Endothelial cell of umbilical vein (primary cell): ENCODE data around the gene MMP28. TPM values are rescaled to one million over a fixed set of nuclear protein-coding genes. Genes with fewer than 3 reads are reported as not detected.
A peak's percentile ranks its signal among the peaks of the same experiment; 100 is the strongest.

ENCODE experiments used
- BruUV-seq: library from RNA; stranded (reverse); fragments of 400-500 nt; replicated peaks from 2 replicates; lab custom pipeline; 2021; lab: Mats Ljungman, UMichigan
- CTCF ChIA-PET: fragments of 300-600, 350-600 bp; sonication (Branson Sonifier 250); formaldehyde crosslinking; loops from one replicate; lab custom pipeline; 2021; ENCODE audit warnings: antibody characterized with exemption, inconsistent platforms; lab: Charles Lee
- POLR2A ChIA-PET: fragments of 300-600, 350-600 bp; sonication (Branson Sonifier 250); formaldehyde crosslinking; loops from one replicate; lab custom pipeline; 2021; ENCODE audit warnings: antibody characterized with exemption, inconsistent platforms; lab: Charles Lee
- DNase-seq: peaks from one replicate; pipeline ENCODE4 v3.0.0-alpha.2; 2011; ENCODE audit warnings: low read depth, low spot score
- FAIRE-seq: peaks from 2 replicates; lab custom pipeline; 2011; peaks lifted over from hg19 to GRCh38; lab: Jason Lieb, UNC
- H2AFZ ChIP-seq: 2 replicates; pipeline ENCODE4 v1.6.0; 2012; ENCODE audit warnings: low read depth, low read length, control low read depth, inconsistent platforms
- H3K27ac ChIP-seq: 2 replicates; pipeline ENCODE4 v1.5.1; 2011; ENCODE audit warnings: low read depth, mild to moderate bottlenecking, control low read depth, low read length, moderate library complexity; ENCODE audit not compliant: insufficient read depth
- H3K27me3 ChIP-seq, 2 experiments: 2 replicates each; pipeline versions ENCODE4 v1.6.0 to v1.6.1; 2011; ENCODE audit warnings: low read length in 2 of 2, mixed read lengths in 1 of 2; ENCODE audit not compliant: control insufficient read depth in 2 of 2, insufficient read depth in 2 of 2
- H3K36me3 ChIP-seq, 2 experiments: 2 replicates in 1 of 2; 3 replicates in 1 of 2; pipeline ENCODE4 v1.5.1; 2011; ENCODE audit warnings: low read length in 2 of 2, mild to moderate bottlenecking in 1 of 2, moderate library complexity in 1 of 2; ENCODE audit not compliant: control insufficient read depth in 2 of 2, insufficient read depth in 2 of 2; ENCODE audit errors: extremely low read depth in 1 of 2
- H3K4me1 ChIP-seq: 3 replicates; pipeline ENCODE4 v1.5.1; 2011; ENCODE audit warnings: mild to moderate bottlenecking, low read length; ENCODE audit not compliant: control insufficient read depth, insufficient read depth; ENCODE audit errors: extremely low read depth
- H3K4me2 ChIP-seq: 2 replicates; pipeline ENCODE4 v1.6.1; 2011; ENCODE audit warnings: low read length, control low read depth, mixed read lengths; ENCODE audit not compliant: insufficient read depth
- H3K4me3 ChIP-seq, 3 experiments: fragments of 200-600 bp in 1 of 3; sonication (generic), shearing (Covaris generic) in 1 of 3; replicated peaks in 1 of 3; 2 replicates each; pipeline ENCODE4 v1.5.1; 2011 to 2016; ENCODE audit warnings: control low read depth in 3 of 3, low read length in 3 of 3, mild to moderate bottlenecking in 2 of 3, inconsistent platforms in 1 of 3, low read depth in 1 of 3, moderate library complexity in 1 of 3; ENCODE audit not compliant: insufficient read depth in 1 of 3
- H3K79me2 ChIP-seq: 2 replicates; pipeline ENCODE4 v1.6.0; 2012; ENCODE audit warnings: low read length, inconsistent platforms; ENCODE audit not compliant: control insufficient read depth, insufficient read depth
- H3K9ac ChIP-seq: replicated peaks from 2 replicates; pipeline ENCODE3; 2011; ENCODE audit warnings: low read length, control low read depth; ENCODE audit not compliant: insufficient read depth; ENCODE audit errors: extremely low read depth
- H3K9me1 ChIP-seq: replicated peaks from 3 replicates; pipeline ENCODE4 v1.6.0; 2011; ENCODE audit warnings: mild to moderate bottlenecking, low read length; ENCODE audit not compliant: control insufficient read depth, insufficient read depth; ENCODE audit errors: extremely low read depth
- H3K9me3 ChIP-seq: replicated peaks from 2 replicates; pipeline ENCODE4 v1.5.1; 2012; ENCODE audit warnings: low read length, inconsistent platforms; ENCODE audit not compliant: control insufficient read depth, insufficient read depth
- H4K20me1 ChIP-seq: replicated peaks from 2 replicates; pipeline ENCODE3; 2011; ENCODE audit warnings: mild to moderate bottlenecking, low read length; ENCODE audit not compliant: control insufficient read depth, insufficient read depth; ENCODE audit errors: extremely low read depth
- FOS ChIP-seq: IDR thresholded peaks from 2 replicates; pipeline ENCODE4 v1.6.1; 2011; ENCODE audit warnings: mild to moderate bottlenecking, low read length, moderate library complexity, borderline replicate concordance; ENCODE audit not compliant: insufficient read depth
- JUN ChIP-seq: IDR thresholded peaks from 2 replicates; pipeline ENCODE4 v1.6.1; 2011; ENCODE audit warnings: borderline replicate concordance, low read depth; ENCODE audit not compliant: insufficient read length, insufficient read depth
- MYC ChIP-seq: IDR thresholded peaks from one replicate; pipeline ENCODE4 v1.6.1; 2011; ENCODE audit warnings: mild to moderate bottlenecking, low read depth, low read length
- POLR2AphosphoS5 ChIP-seq: IDR thresholded peaks from 2 replicates; pipeline ENCODE4 v1.6.1; 2012; ENCODE audit warnings: low read depth, mild to moderate bottlenecking, control low read depth, low read length, moderate library complexity; ENCODE audit not compliant: insufficient read depth
- dilution Hi-C: fragments of 300-500 bp; cut with MboI; formaldehyde crosslinking; loops from one replicate; pipeline ENCODE4 v1.15.0; 2019; ENCODE audit warnings: low sequenced_read_pairs; ENCODE audit not compliant: extremely low pct_ligation_motif_present
- intact Hi-C: fragments of 100-400 bp; cut with micrococcal nuclease; formaldehyde crosslinking; loops from one replicate; pipeline ENCODE4 v1.10.0; 2022
- polyA plus RNA-seq, 4 experiments: library from polyadenylated mRNA; depleted of rRNA in 3 of 4; stranded (reverse) in 3 of 4; unstranded in 1 of 4; fragments of >200 nt; gene quantifications; 2 replicates each; pipeline versions ENCODE4 v1.2.1 to v1.2.3, GENCODE V29; 2011 to 2012; ENCODE audit warnings: missing spikeins in 1 of 4
- total RNA-seq: library from RNA; stranded (reverse); gene quantifications from 2 replicates; pipeline ENCODE4 v1.2.3, GENCODE V29; 2021
- TF ChIP-seq, protein P1 (sequence below), 2 donors: IDR thresholded peaks; 1 replicate in 1 of 2; 2 replicates in 1 of 2; pipeline ENCODE4 v1.5.1; 2011; ENCODE audit warnings: low read length in 2 of 2, mild to moderate bottlenecking in 2 of 2, moderate library complexity in 2 of 2, control low read depth in 1 of 2, inconsistent platforms in 1 of 2, low read depth in 1 of 2; ENCODE audit not compliant: insufficient read depth in 1 of 2; ENCODE audit errors: extremely low read depth in 1 of 2

The MMP28 gene
- total and polyA plus RNA-seq, 2 donors (not counting 3 experiments of a cell fraction or from before 2014, with no cell fraction given) = 6.1 to 7.1 TPM

DNA sequence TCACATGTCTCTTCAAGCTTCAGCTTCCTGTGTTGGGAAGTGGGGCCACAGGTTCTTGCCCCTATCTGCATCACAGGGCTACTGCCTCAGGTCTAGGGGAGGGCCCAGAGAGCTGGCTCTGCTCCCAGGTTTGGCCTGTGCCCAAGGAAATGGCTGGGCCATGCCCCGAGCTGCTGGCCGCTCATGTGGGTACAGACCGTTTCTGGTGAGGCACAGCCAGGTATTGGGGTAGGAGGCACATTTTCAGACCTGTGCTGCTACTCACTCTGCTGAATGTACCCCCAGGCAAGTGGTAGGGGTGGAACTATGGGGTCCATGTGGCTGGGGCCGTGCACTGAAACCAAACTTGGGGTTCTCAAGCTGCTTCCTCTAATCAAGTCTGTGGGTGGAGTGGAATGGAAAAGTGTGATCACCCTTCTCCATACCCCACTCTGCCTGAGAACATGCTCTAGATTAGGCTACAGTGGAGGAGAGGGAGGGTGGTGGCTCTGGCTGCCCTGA, 47.0 kb downstream of the MMP28 start:
- ChIA-PET POLR2A (no interaction called here), CTCF (interaction anchor here (0.9 to 6.7 kb wide), 11 partner anchors 12 to 209 kb away, joined by 3 to 270 read pairs (median 12); partner anchors contain the start of genes C17orf50, RASL10B and TAF15)
- Histone ChIP-seq H4K20me1 (no peaks in the 10 kb centered on the region), H3K4me2 (no peak overlapping the region), H3K9ac (no peak overlapping the region), H3K9me1 (no peaks in the 10 kb centered on the region), H2AFZ (no peak overlapping the region), H3K4me1 (no peaks in the 10 kb centered on the region), H3K4me3 (no peak overlapping the region), H3K79me2 (no peaks in the 10 kb centered on the region), H3K27ac (no peak overlapping the region), H3K36me3 (no peaks in the 10 kb centered on the region), H3K9me3 (no peaks in the 10 kb centered on the region), H3K27me3 (peaks cover 26 to 28% of the 10 kb centered on the region in 2 experiments)
- dilution Hi-C loops (loop anchor here (25.0 kb wide), 1 partner anchor 136 kb away; no protein-coding TSS in a partner anchor), intact Hi-C loops (no loop called here)
- FAIRE-seq (no peak), DNase-seq (peak; percentile 20)
- TF ChIP-seq FOS (no peak), MYC (no peak), POLR2AphosphoS5 (no peak), JUN (no peak)
- TF ChIP-seq, protein P1, sequence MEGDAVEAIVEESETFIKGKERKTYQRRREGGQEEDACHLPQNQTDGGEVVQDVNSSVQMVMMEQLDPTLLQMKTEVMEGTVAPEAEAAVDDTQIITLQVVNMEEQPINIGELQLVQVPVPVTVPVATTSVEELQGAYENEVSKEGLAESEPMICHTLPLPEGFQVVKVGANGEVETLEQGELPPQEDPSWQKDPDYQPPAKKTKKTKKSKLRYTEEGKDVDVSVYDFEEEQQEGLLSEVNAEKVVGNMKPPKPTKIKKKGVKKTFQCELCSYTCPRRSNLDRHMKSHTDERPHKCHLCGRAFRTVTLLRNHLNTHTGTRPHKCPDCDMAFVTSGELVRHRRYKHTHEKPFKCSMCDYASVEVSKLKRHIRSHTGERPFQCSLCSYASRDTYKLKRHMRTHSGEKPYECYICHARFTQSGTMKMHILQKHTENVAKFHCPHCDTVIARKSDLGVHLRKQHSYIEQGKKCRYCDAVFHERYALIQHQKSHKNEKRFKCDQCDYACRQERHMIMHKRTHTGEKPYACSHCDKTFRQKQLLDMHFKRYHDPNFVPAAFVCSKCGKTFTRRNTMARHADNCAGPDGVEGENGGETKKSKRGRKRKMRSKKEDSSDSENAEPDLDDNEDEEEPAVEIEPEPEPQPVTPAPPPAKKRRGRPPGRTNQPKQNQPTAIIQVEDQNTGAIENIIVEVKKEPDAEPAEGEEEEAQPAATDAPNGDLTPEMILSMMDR (IDR thresholded peaks at IDR 0.05; ENCODE audit: extremely low read depth in 1 of 2, insufficient read depth in 1 of 2, low read depth in 1 of 2, low read length in 2 of 2) = no peak
- BruUV-seq = no TSS peak
